ENCODE data around the gene APBB1.

The APBB1 gene

DNA sequence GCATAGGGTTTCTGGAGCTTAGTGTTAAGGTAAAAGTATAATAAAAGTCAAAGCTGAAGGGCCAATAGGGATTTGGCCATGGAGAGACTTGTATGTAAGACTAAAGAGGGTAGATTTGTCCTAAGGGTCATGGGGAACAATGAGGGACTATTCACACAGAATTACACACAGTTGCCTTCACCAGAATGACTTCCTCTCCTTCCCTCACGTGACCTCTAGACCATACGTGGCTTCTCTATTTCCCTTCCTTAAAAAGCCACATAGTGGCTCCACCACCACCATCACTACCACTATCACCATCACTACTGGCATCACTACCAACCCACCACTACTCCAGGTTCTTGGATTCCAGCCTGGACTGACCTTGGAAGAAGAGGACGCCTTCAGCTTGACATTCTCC is 19.1 kb upstream of the APBB1 start:
- TF ChIP-seq, protein P1, sequence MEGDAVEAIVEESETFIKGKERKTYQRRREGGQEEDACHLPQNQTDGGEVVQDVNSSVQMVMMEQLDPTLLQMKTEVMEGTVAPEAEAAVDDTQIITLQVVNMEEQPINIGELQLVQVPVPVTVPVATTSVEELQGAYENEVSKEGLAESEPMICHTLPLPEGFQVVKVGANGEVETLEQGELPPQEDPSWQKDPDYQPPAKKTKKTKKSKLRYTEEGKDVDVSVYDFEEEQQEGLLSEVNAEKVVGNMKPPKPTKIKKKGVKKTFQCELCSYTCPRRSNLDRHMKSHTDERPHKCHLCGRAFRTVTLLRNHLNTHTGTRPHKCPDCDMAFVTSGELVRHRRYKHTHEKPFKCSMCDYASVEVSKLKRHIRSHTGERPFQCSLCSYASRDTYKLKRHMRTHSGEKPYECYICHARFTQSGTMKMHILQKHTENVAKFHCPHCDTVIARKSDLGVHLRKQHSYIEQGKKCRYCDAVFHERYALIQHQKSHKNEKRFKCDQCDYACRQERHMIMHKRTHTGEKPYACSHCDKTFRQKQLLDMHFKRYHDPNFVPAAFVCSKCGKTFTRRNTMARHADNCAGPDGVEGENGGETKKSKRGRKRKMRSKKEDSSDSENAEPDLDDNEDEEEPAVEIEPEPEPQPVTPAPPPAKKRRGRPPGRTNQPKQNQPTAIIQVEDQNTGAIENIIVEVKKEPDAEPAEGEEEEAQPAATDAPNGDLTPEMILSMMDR (IDR thresholded peaks at IDR 0.05; ENCODE audit: borderline replicate concordance, insufficient read depth, low read depth, low read length): no peak
- H3K4me3 ChIP-seq (ENCODE audit: low read depth, low read length): no peak overlapping the region

DNA sequence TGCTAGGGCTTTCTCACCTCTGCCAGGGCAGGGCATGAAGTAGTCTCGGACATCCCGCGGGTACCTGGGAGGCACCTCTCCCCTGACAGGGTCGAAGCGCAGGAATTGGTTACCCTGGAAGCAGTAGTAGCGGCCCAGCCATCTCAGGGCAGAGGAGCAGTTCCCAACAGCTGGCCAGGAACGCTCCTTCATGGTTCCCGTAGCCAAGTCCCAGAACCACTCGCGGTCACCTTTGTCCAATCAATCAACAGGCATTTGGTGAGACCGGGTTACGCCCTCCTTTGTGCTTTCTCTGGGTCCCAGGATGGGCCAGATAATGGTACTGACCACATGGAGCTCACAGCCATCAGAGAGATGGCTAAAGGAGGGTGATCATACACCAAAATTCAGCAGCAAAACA is 18.5 kb upstream of the APBB1 start:
- TF ChIP-seq, protein P1 (IDR thresholded peaks at IDR 0.05; ENCODE audit: borderline replicate concordance, insufficient read depth, low read depth, low read length): no peak
- H3K4me3 ChIP-seq (ENCODE audit: low read depth, low read length): no peak overlapping the region

DNA sequence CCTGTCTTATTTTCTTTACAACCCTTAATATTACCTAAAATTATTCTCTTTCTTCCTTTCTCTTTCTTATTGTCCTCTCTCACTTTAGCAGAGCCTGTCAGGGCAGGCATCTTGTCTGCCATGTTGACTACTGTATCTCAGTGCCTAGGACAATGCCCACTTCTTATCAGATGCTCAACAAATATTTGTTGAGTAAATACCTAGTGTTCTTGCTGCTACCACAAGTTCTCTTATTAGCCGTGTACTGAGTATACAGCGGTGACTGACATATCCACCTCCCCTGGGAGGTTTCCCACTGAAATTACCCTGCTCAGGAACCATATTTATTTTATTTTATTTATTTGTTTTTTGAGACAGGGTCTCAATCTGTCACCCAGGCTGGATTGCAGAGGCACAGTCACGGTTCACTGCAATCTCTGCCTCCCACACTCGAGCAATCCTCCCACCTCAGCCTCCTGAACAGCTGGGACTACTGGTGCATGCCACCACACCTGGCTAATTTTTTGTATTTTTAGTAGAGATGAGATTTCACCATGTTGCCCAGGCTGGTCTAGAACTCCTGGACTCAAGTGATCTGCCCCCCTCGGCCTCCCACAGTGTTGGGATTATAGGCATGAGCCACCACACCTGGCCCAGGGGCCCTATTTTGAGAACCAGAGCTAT is 15.2 kb upstream of the APBB1 start:
- H3K4me3 ChIP-seq (ENCODE audit: low read depth, low read length): no peak overlapping the region
- TF ChIP-seq, protein P1 (IDR thresholded peaks at IDR 0.05; ENCODE audit: borderline replicate concordance, insufficient read depth, low read depth, low read length): no peak

DNA sequence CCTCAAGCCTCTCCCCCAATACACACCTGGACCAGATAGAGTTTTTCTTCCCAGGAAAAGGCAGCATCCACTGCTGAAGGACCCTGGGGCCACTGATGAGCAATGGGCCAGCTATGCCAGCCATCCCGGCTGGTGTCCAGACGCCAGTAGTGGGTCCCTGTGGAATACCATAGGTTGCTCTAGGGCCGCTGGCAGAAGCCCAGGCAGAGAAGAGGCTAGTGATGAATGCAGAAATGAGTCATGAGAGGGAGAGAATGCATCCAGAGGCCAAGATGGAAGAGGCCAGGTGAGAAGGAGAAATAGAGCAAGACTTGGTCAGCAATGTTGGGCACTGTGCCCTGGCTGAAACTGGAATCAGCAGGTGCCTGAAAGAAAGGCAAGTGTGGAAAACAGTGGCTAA is 13.0 kb upstream of the APBB1 start:
- TF ChIP-seq, protein P1 (IDR thresholded peaks at IDR 0.05; ENCODE audit: borderline replicate concordance, insufficient read depth, low read depth, low read length): no peak
- H3K4me3 ChIP-seq (ENCODE audit: low read depth, low read length): no peak overlapping the region

DNA sequence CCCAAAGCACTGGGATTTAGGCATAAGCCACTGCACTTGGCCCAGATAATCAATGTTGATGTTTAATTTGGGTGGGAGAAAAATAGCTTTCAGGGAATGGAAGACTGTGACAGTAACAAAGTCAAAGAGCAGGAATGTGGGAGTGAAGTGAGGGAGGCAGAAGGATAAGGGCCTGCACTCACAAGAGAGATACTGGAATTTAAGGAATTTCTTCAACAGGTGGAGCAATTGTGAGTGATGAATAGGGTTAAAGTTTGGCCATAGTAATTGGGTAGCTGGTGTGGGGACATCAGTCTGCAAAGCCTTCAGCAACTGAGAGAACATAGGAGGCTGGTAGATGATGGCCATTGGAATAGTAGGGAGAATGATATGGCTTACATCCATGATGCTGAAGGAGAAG is 8.6 kb upstream of the APBB1 start:
- no peak overlapping the region for H3K4me3 ChIP-seq (ENCODE audit: low read depth, low read length)
- TF ChIP-seq, protein P1 (IDR thresholded peaks at IDR 0.05; ENCODE audit: borderline replicate concordance, insufficient read depth, low read depth, low read length): no peak

DNA sequence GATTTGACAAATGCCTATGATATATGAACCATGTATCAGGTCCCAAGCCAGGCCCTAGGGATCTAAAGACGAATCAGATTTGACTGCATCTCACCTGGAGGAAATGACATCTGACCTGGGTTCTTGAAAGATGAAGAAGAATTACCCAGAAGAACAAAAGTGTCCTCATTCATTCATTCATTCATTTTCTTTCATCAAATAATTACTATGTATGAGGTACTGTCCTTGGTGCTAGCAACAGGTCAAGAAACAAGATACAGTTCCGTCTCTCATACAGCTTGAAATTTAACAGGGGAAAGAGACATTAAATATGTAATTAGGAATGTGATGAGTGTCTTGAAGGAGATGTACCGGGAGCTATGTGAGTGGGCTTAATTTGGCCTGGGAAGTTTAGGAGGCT is 1.8 kb upstream of the APBB1 start:
- H3K4me3 ChIP-seq (ENCODE audit: low read depth, low read length): no peak overlapping the region
- TF ChIP-seq, protein P1 (IDR thresholded peaks at IDR 0.05; ENCODE audit: borderline replicate concordance, insufficient read depth, low read depth, low read length): no peak

GRCh38 chr11:6418557-6419008 is 311 bp downstream of the APBB1 start:
- TF ChIP-seq, protein P1 (IDR thresholded peaks at IDR 0.05; ENCODE audit: borderline replicate concordance, insufficient read depth, low read depth, low read length): 0 out of 2 replicates have a peak, but pooled peaks have one; percentile 1
- H3K4me3 ChIP-seq (ENCODE audit: low read depth, low read length): peak overlapping the region; percentile 65

All from GM12875 (cell line).